Urothelium cell line (cell line): ENCODE data around the gene MCM10.

Experiments used
- DNase-seq: peaks from one replicate; pipeline ENCODE4 v3.0.0; 2011; ENCODE audit warnings: low spot score, mixed read lengths
- FAIRE-seq: peaks from 2 replicates; lab custom pipeline; 2011; peaks lifted over from hg19 to GRCh38; lab: Jason Lieb, UNC

MCM10 gene

DNA sequence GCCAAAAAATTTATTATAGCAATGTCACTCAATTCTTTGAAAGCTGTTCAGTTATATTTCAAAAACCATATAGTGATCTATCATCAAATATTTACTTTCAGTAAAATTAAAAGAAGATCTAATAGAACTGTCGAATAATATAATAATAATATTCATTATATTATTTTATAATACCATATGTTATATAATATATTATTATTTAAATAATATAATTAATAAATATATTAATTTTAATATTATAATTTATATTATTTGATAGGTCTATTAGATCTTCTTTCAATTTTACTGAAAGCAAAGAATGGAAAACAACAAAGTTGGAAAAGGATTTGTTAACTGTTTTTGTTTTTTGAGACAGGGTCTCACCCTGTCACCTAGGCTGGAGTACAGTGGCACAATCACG lies 95.3 kb downstream of the MCM10 start:
- DNase-seq (no peak), FAIRE-seq (no peak)

DNA sequence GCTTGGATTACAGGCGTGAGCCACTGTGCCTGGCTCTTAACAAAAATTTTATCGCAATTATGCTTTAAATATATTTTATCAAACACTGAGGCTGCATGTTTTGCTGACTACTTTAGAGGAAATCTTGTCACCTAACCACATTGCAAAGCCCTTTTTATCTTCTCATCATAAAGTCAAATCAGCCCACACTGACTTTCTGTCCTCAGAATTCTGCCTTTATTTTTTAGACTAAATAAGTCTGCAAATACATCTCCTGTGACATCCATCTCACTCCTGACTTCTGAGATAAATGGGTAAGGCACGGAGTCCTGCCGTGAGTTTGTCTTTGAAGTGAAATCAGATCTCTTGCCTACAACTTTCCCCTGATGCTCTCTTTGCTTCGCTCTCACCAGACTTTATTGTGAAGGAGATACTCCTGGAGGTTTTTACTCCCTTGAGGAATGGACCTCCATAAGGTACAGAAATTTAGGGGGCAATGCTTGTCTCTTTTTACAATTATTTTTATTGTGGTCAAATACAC lies 96.3 kb downstream of the MCM10 start:
- DNase-seq = no peak
- no peak for FAIRE-seq
